ENCODE data around the gene ZNF451.

The ZNF451 gene

DNA sequence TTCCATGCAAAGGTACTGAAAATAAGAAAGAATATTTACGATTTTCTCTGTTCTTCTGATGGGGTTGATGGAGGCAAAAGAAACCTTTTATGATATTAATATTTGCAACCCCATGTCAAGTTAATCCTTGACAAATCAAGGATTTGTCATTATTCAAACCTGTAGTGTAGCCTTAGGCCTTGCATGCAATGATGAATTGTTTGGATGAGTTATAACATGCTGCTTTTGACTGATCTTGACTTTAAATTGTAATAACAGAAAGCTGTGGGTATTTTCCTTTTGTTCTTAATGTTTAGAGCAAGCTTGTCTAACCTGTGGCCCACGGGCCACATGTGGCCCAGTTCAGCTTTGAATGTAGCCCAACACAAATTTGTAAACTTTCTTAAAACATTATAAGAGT is 69.1 kb downstream of the ZNF451 start:
- Histone ChIP-seq H3K27me3 (ENCODE audit: insufficient read depth, poor library complexity, severe bottlenecking) (no peaks in the 10 kb centered on the region), H3K27ac (replicated peaks) (no peak overlapping the region), H3K4me3 (replicated peaks; ENCODE audit: insufficient read depth, low read length) (no peak overlapping the region)
- TF ChIP-seq, protein P1, sequence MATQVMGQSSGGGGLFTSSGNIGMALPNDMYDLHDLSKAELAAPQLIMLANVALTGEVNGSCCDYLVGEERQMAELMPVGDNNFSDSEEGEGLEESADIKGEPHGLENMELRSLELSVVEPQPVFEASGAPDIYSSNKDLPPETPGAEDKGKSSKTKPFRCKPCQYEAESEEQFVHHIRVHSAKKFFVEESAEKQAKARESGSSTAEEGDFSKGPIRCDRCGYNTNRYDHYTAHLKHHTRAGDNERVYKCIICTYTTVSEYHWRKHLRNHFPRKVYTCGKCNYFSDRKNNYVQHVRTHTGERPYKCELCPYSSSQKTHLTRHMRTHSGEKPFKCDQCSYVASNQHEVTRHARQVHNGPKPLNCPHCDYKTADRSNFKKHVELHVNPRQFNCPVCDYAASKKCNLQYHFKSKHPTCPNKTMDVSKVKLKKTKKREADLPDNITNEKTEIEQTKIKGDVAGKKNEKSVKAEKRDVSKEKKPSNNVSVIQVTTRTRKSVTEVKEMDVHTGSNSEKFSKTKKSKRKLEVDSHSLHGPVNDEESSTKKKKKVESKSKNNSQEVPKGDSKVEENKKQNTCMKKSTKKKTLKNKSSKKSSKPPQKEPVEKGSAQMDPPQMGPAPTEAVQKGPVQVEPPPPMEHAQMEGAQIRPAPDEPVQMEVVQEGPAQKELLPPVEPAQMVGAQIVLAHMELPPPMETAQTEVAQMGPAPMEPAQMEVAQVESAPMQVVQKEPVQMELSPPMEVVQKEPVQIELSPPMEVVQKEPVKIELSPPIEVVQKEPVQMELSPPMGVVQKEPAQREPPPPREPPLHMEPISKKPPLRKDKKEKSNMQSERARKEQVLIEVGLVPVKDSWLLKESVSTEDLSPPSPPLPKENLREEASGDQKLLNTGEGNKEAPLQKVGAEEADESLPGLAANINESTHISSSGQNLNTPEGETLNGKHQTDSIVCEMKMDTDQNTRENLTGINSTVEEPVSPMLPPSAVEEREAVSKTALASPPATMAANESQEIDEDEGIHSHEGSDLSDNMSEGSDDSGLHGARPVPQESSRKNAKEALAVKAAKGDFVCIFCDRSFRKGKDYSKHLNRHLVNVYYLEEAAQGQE (IDR thresholded peaks at IDR 0.05; ENCODE audit: insufficient replicate concordance, low read depth) = no peak
- no peak for TF ChIP-seq POLR2AphosphoS5 (IDR thresholded peaks at IDR 0.05; ENCODE audit: low read depth)
- no peak for TF ChIP-seq GABPA (IDR thresholded peaks at IDR 0.05; ENCODE audit: low read depth)
- TF ChIP-seq SPI1 (IDR thresholded peaks at IDR 0.05; ENCODE audit: borderline replicate concordance, low read depth) = no peak
- TF ChIP-seq, protein P2, sequence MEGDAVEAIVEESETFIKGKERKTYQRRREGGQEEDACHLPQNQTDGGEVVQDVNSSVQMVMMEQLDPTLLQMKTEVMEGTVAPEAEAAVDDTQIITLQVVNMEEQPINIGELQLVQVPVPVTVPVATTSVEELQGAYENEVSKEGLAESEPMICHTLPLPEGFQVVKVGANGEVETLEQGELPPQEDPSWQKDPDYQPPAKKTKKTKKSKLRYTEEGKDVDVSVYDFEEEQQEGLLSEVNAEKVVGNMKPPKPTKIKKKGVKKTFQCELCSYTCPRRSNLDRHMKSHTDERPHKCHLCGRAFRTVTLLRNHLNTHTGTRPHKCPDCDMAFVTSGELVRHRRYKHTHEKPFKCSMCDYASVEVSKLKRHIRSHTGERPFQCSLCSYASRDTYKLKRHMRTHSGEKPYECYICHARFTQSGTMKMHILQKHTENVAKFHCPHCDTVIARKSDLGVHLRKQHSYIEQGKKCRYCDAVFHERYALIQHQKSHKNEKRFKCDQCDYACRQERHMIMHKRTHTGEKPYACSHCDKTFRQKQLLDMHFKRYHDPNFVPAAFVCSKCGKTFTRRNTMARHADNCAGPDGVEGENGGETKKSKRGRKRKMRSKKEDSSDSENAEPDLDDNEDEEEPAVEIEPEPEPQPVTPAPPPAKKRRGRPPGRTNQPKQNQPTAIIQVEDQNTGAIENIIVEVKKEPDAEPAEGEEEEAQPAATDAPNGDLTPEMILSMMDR (IDR thresholded peaks at IDR 0.05; ENCODE audit: insufficient read depth, low read length) = no peak
- DNase-seq (ENCODE audit: low read depth in 1 of 2, low spot score in 1 of 2) = no peak

DNA sequence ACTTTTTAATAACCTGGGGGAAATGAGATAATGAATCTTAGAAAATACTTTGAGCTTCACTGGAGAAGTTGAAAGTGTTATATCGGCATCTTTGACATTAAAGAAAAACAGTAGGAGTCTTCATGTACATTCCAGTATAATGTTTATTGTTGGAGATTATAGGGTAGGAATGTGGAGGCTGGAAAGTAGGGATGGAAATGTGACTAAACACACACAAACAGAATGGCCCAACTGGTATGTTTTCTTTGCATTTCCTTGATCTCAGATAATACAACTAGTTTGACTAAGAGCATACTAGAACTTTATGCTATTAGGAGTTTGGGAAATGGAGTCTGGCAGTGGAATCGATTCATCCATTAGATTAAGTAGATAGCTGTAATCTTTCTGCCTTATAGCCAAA is 72.0 kb downstream of the ZNF451 start:
- Histone ChIP-seq H3K4me3 (replicated peaks; ENCODE audit: insufficient read depth, low read length) (no peak overlapping the region), H3K27me3 (ENCODE audit: insufficient read depth, poor library complexity, severe bottlenecking) (no peaks in the 10 kb centered on the region), H3K27ac (replicated peaks) (no peak overlapping the region)
- DNase-seq (ENCODE audit: low read depth in 1 of 2, low spot score in 1 of 2) = no peak
- TF ChIP-seq, protein P2 (IDR thresholded peaks at IDR 0.05; ENCODE audit: insufficient read depth, low read length) = no peak
- TF ChIP-seq GABPA (IDR thresholded peaks at IDR 0.05; ENCODE audit: low read depth) (no peak), SPI1 (IDR thresholded peaks at IDR 0.05; ENCODE audit: borderline replicate concordance, low read depth) (no peak), POLR2AphosphoS5 (IDR thresholded peaks at IDR 0.05; ENCODE audit: low read depth) (no peak)
- TF ChIP-seq, protein P1 (IDR thresholded peaks at IDR 0.05; ENCODE audit: insufficient replicate concordance, low read depth) = no peak

DNA sequence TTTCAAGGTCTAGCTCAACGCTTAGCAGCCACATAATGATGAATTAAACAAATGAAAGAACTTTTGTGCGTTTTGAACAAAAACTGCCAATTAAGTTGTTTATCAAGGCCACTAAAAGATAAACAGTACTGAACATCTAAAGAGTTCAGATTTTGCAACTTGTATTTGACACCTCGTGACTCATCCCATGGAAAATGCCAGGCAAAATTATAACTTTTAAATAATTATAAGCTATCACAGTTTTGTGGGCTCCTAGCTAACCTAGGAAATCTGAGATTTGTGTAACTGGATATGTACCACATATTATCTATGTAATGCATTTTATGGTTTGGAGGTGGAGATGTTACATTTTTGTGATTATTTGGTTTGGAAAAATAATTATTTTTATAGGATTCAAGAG is 72.5 kb downstream of the ZNF451 start:
- DNase-seq (ENCODE audit: low read depth in 1 of 2, low spot score in 1 of 2) = no peak
- TF ChIP-seq, protein P2 (IDR thresholded peaks at IDR 0.05; ENCODE audit: insufficient read depth, low read length) = no peak
- no peak for TF ChIP-seq POLR2AphosphoS5 (IDR thresholded peaks at IDR 0.05; ENCODE audit: low read depth)
- TF ChIP-seq, protein P1 (IDR thresholded peaks at IDR 0.05; ENCODE audit: insufficient replicate concordance, low read depth) = no peak
- TF ChIP-seq GABPA (IDR thresholded peaks at IDR 0.05; ENCODE audit: low read depth) = no peak
- no peak for TF ChIP-seq SPI1 (IDR thresholded peaks at IDR 0.05; ENCODE audit: borderline replicate concordance, low read depth)

More for the DNA sequence above, 72.5 kb downstream of the ZNF451 start:
- no peak overlapping the region for H3K4me3 ChIP-seq (replicated peaks; ENCODE audit: insufficient read depth, low read length)
- H3K27me3 ChIP-seq (ENCODE audit: insufficient read depth, poor library complexity, severe bottlenecking) = no peaks in the 10 kb centered on the region
- H3K27ac ChIP-seq (replicated peaks) = no peak overlapping the region

All from HL-60 (cell line).